ENCODE measurements around the gene IDUA.

The IDUA gene

DNA sequence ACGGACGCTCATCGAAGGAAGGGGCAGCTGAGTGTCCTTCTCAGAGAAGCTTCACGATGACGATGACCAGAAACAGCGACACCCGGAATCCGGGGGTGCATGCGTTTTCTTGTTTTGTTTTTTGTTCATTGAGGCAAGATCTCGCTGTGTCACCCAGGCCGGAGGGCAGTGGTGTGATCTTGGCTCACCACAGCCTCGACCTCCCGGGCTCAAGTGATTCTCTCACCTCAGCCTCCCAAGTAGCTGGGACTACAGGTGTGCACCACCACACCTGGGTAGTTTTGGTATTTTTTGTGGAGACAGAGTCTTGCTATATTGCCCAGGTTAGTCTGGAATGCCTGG lies 33.3 kb upstream of the IDUA start:
- TF ChIP-seq CTCF (IDR thresholded peaks at IDR 0.05; ENCODE audit: extremely low read depth, missing control alignments): no peak
- no peak for DNase-seq (ENCODE audit: low spot score)

GRCh38 chr4:954211-955020 lies 32.4 kb upstream of the IDUA start:
- no peak for DNase-seq (ENCODE audit: low spot score)
- TF ChIP-seq CTCF (IDR thresholded peaks at IDR 0.05; ENCODE audit: extremely low read depth, missing control alignments): no peak

DNA sequence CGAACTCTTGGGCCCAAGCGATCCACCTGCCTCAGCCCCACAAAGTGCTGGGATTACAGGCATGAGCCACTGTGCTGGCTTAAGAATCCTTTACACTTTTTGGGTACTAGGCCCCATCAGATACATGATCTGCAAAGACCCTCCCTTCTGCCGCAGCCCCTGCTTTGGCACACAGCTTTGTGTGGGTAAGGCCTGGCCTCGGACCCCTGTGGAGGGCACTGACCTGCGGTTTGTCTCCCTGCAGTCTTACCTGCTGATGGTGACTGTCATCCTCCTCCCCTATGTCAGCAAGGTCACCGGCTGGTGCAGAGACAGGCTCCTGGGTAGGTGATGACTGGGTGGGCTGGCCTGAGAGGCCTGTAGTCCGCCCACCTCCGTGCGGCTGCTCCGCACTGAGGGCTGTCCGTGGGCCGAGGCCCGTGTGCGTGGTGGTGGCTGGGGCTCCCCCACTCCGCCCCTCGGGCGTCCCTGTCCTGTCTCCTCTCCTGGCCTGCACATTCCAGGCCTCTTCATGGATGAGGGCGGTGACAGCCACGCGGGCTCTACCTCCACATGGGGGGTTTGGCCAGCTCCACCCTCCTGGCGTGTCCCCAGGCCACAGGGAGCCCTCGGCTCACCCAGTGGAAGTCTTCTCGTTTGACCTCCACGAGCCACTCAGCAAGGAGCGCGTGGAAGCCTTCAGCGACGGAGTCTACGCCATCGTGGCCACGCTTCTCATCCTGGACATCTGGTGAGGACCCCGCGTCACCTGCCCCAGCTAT lies 31.5 kb upstream of the IDUA start:
- no peak for DNase-seq (ENCODE audit: low spot score)
- no peak for TF ChIP-seq CTCF (IDR thresholded peaks at IDR 0.05; ENCODE audit: extremely low read depth, missing control alignments)

DNA sequence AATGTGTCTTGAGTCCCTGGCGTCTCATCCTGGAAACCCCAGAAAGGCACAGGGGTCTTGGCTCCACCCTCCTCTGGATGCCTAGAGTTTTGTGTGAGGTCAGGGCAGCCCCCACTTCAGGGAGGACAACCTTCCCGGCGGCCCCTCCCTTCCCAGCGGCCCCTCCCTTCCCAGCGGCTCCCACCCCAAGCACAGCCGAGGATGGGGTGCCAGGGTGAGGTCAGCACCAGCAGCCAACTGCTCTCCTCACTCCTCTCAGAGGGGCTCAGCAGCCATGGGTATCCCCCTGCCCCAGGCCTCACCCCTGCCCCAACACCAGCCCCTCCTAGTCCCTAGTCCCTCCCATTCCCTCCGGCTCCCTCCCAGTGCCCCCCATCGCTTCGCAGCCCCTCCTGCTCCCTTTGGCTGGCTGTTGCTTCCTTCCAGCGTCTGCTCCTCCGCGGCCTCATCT lies 30.9 kb upstream of the IDUA start:
- no peak for TF ChIP-seq CTCF (IDR thresholded peaks at IDR 0.05; ENCODE audit: extremely low read depth, missing control alignments)
- DNase-seq (ENCODE audit: low spot score): no peak

DNA sequence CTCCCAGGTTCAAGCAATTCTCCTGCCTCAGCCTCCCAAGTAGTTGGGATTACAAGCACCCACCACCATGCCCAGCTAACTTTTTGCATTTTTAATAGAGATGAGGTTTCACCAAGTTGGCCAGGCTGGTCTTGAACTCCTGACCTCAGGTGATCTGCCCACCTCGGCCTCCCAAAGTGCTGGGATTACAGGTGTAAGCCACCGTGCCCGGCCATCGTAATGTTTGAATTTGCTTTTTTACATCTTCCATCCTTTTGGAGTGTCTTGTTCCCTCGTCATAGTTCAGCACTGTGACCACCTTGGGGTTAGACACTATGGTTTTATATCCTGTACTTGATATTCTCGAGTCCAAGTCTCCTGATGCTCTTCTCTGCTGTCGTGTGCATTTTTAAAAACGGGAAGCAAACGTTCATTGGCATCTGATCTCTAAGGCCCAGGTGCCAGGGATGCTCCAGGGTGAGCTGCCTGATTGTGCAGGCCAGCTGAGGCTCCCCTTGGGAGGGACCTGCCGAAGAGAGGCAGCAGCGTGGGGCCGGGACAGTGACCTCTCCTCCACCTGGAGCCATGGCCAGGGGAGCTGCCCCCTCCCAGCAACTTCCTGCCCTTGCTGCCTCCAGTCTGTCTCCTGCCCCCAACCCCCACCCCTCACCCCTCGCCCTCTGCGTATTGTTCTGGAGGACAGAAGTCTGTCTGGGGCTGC lies 30.2 kb upstream of the IDUA start:
- TF ChIP-seq CTCF (IDR thresholded peaks at IDR 0.05; ENCODE audit: extremely low read depth, missing control alignments): no peak
- DNase-seq (ENCODE audit: low spot score): no peak

- DNase-seq (ENCODE audit: low spot score): no peak
- no peak for TF ChIP-seq CTCF (IDR thresholded peaks at IDR 0.05; ENCODE audit: extremely low read depth, missing control alignments)
Measured at GRCh38 chr4:957231-957580, 29.6 kb upstream of the IDUA start.
